Pancreas (tissue), 10 donors: ENCODE results near the gene KLHL11. TPM values are rescaled to one million over a fixed set of nuclear protein-coding genes. Genes with fewer than 3 reads are reported as not detected.

Experiments
- ATAC-seq, 4 donors: fragments of 200-7000 bp; cut with Tn5 transposase; one replicate each; pipeline versions ENCODE4 v1.8.0 to v1.9.1; 2020; ENCODE audit warnings: mild to moderate bottlenecking in 4 of 4, moderate library complexity in 4 of 4
- DNase-seq, 6 donors: peaks; one replicate each; pipeline ENCODE4 v3.0.0-alpha.2; 2020
- FAIRE-seq: peaks from 2 replicates; lab custom pipeline; 2012; peaks lifted over from hg19 to GRCh38; lab: Jason Lieb, UNC
- H3K27ac ChIP-seq, 4 donors: fragments of 200-600 bp; sonication (generic); 1 replicate in 3 of 4; 2 replicates in 1 of 4; pipeline versions ENCODE4 v1.5.0 to v1.8.0; 2020
- H3K27me3 ChIP-seq, 4 donors: fragments of 200-600 bp; one replicate each; pipeline ENCODE4 v1.8.0; 2021
- H3K36me3 ChIP-seq, 3 donors: fragments of 200-600 bp; sonication (generic) in 1 of 3; one replicate each; pipeline versions ENCODE4 v1.5.0 to v1.8.0; 2020 to 2021
- H3K4me1 ChIP-seq, 3 donors: fragments of 200-600 bp; one replicate each; pipeline ENCODE4 v1.8.0; 2021
- H3K4me3 ChIP-seq, 4 donors: fragments of 200-600 bp; sonication (generic) in 2 of 4; one replicate each; pipeline versions ENCODE4 v1.5.0 to v1.8.0; 2020 to 2021
- H3K9me3 ChIP-seq, 4 donors: fragments of 200-600 bp; one replicate each; pipeline ENCODE4 v1.8.0; 2021
- WGBS, 2 donors: extraction: QIAGEN DNeasy Blood & Tissue Kit; methylation state at CpG; one replicate each; pipeline ENCODE4 v1.1.7; 2013; 5-methylcytosine and 5-hydroxymethylcytosine counted together
- intact Hi-C, 3 donors: fragments of 100-400 bp; cut with DNase I; formaldehyde crosslinking; loops; one replicate each; pipeline versions ENCODE4 v1.11.1 to v1.14.2; 2022
- polyA plus RNA-seq, 2 donors: library from polyadenylated mRNA; stranded (reverse); fragments of 200-250 nt; gene quantifications; one replicate each; pipeline ENCODE4 v1.2.3, GENCODE V29; 2013
- total RNA-seq, 6 donors: library from RNA; stranded (reverse); fragmentation: NEBNext Ultra II Directional in 4 of 6; extraction: Animal tissue kit (Norgen Biotek cat#: 25700) in 4 of 6; gene quantifications; one replicate each; pipeline versions ENCODE4 v1.2.1 to v1.2.4, GENCODE V29; 2021 to 2023
- TF ChIP-seq, protein P1 (sequence below), 4 donors: fragments of 200-600 bp; sonication (generic) in 3 of 4; IDR thresholded peaks; one replicate each; pipeline versions ENCODE4 v1.5.0 to v1.8.0; 2021; ENCODE audit warnings: antibody characterized with exemption in 4 of 4
- donor health status: healthy with polysubstance abuse.
- donor health status: DM: no; HTN: no; CAD: no; lungs with moderate emphysema.
- donor health status: DM: no; HTN: no; CAD: no.
- donor health status: control.
- donor health status: control.
- donor health status: Bipolar disorder and iron deficiency.
- donor health status: DM: yes; HTN: yes; CAD: no.
- donor health status: DM: no; HTN: no; CAD: no.
- donor health status: DM: no; HTN: no; CAD: no.
- donor health status: DM: yes; HTN: yes; CAD: no.

KLHL11 gene
- total and polyA plus RNA-seq, 8 donors, result 0.61 to 7.8 (median 5.2) TPM

GRCh38 chr17:41912925-41913324 is 47.7 kb upstream of the KLHL11 start:
- WGBS, 2 donors, result 70 to 81% methylated on average over 1 of the region's 1 CpG
- no peak for DNase-seq
- no peak for FAIRE-seq
- Histone ChIP-seq H3K4me3 (no peak overlapping the region), H3K9me3 (no peaks in the 10 kb centered on the region), H3K27me3 (no peaks in the 10 kb centered on the region), H3K27ac (no peak overlapping the region), H3K36me3 (peaks cover 5 to 40% (median 7%) of the 10 kb centered on the region in 3 donors), H3K4me1 (peaks cover 0 to 28% (median 16%) of the 10 kb centered on the region in 3 donors)
- ATAC-seq, result no peak
- intact Hi-C loops, result no loop called here
- TF ChIP-seq, protein P1, sequence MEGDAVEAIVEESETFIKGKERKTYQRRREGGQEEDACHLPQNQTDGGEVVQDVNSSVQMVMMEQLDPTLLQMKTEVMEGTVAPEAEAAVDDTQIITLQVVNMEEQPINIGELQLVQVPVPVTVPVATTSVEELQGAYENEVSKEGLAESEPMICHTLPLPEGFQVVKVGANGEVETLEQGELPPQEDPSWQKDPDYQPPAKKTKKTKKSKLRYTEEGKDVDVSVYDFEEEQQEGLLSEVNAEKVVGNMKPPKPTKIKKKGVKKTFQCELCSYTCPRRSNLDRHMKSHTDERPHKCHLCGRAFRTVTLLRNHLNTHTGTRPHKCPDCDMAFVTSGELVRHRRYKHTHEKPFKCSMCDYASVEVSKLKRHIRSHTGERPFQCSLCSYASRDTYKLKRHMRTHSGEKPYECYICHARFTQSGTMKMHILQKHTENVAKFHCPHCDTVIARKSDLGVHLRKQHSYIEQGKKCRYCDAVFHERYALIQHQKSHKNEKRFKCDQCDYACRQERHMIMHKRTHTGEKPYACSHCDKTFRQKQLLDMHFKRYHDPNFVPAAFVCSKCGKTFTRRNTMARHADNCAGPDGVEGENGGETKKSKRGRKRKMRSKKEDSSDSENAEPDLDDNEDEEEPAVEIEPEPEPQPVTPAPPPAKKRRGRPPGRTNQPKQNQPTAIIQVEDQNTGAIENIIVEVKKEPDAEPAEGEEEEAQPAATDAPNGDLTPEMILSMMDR (IDR thresholded peaks at IDR 0.05), result no peak

- DNase-seq (no peak), FAIRE-seq (no peak), ATAC-seq (peak; percentile 4 to 56 (median 41))
- intact Hi-C loops, result no loop called here
- H3K4me1 ChIP-seq, result peaks cover 0 to 28% (median 14%) of the 10 kb centered on the region in 3 donors
- 85 to 87% methylated on average over 13 of the region's 13 CpGs for WGBS, 2 donors
- no peak overlapping the region for H3K4me3 ChIP-seq
- no peaks in the 10 kb centered on the region for H3K9me3 ChIP-seq
- no peak overlapping the region for H3K27ac ChIP-seq
- H3K27me3 ChIP-seq, result no peaks in the 10 kb centered on the region
- TF ChIP-seq, protein P1 (IDR thresholded peaks at IDR 0.05), result no peak
- peaks cover 5 to 41% (median 7%) of the 10 kb centered on the region in 3 donors for H3K36me3 ChIP-seq
Observed at GRCh38 chr17:41910701-41911391, 45.6 kb upstream of the KLHL11 start.

GRCh38 chr17:41909088-41909487 is 43.9 kb upstream of the KLHL11 start:
- Histone ChIP-seq H3K27me3 (no peaks in the 10 kb centered on the region), H3K27ac (peak overlapping the region in 2 of 4 donors; percentile 6 to 29), H3K36me3 (peaks cover 5 to 53% (median 7%) of the 10 kb centered on the region in 3 donors), H3K4me1 (peaks cover 0 to 25% (median 14%) of the 10 kb centered on the region in 3 donors), H3K4me3 (no peak overlapping the region), H3K9me3 (no peaks in the 10 kb centered on the region)
- DNase-seq (no peak), FAIRE-seq (no peak), ATAC-seq (no peak)
- intact Hi-C loops, result no loop called here
- WGBS, 2 donors, result 93 to 97% methylated on average over 11 to 13 of the region's 13 CpGs
- TF ChIP-seq, protein P1 (IDR thresholded peaks at IDR 0.05), result no peak

- 51 to 54% methylated on average over 14 of the region's 14 CpGs for WGBS, 2 donors
- peak; percentile 64 to 88 (median 87) for ATAC-seq
- intact Hi-C loops, result no loop called here
- no peak for FAIRE-seq
- Histone ChIP-seq H3K27me3 (no peaks in the 10 kb centered on the region), H3K27ac (peak overlapping the region in 3 of 4 donors; percentile 6 to 48 (median 22)), H3K36me3 (peaks cover 5 to 59% (median 7%) of the 10 kb centered on the region in 3 donors), H3K9me3 (no peaks in the 10 kb centered on the region), H3K4me1 (peaks cover 0 to 25% (median 14%) of the 10 kb centered on the region in 3 donors), H3K4me3 (no peak overlapping the region)
- TF ChIP-seq, protein P1 (IDR thresholded peaks at IDR 0.05), result no peak
- DNase-seq, result peak in 3 of 6 donors; percentile 45 to 81 (median 64)
Observed at GRCh38 chr17:41907633-41908539, 42.7 kb upstream of the KLHL11 start.
